ENCODE measurements around the gene KDELR1.
A peak's percentile ranks its signal among the peaks of the same experiment; 100 is the strongest.

- TF ChIP-seq ZFP30 (CRISPR knock-in tag; IDR thresholded peaks at IDR 0.05), result no peak
- TF ChIP-seq ISL1 (CRISPR knock-in tag; IDR thresholded peaks at IDR 0.05), result no peak
- TF ChIP-seq PATZ1 (CRISPR knock-in tag; IDR thresholded peaks at IDR 0.05; ENCODE audit: borderline replicate concordance), result 0 out of 2 replicates have a peak, but pooled peaks have one; percentile 56
- TF ChIP-seq OSR1 (CRISPR knock-in tag; IDR thresholded peaks at IDR 0.05), result no peak
- no peak for TF ChIP-seq TSHZ2 (CRISPR knock-in tag; IDR thresholded peaks at IDR 0.05)
- TF ChIP-seq RARB (CRISPR knock-in tag; IDR thresholded peaks at IDR 0.05), result no peak
- no peak for TF ChIP-seq ZNF565 (CRISPR knock-in tag; conservative IDR thresholded peaks at IDR 0.05; ENCODE audit: low read depth)
- TF ChIP-seq SNAI2 (CRISPR knock-in tag; IDR thresholded peaks at IDR 0.05), result no peak
These were observed 33.4 kb upstream of the KDELR1 start for GRCh38 chr19:48424694-48425219.
